K562 (cell line): ENCODE data around the gene SCYL1. TPM values are rescaled to one million over a fixed set of nuclear protein-coding genes. Genes with fewer than 3 reads are reported as not detected.

Source experiments
- DIDO1 ChIP-seq: fragments of 450-650 bp; IDR thresholded peaks from 2 replicates; pipeline ENCODE4 v1.6.1; 2016; ENCODE audit warnings: low read depth, missing biosample characterization, missing genetic modification characterization
- EHMT2 ChIP-seq: fragments of 450-650 bp; IDR thresholded peaks from 2 replicates; pipeline ENCODE4 v1.6.1; 2018; ENCODE audit warnings: antibody characterized with exemption
- ETS2 ChIP-seq: IDR thresholded peaks from 2 replicates; pipeline ENCODE4 v1.6.1; 2016; ENCODE audit warnings: borderline replicate concordance, missing genetic modification characterization, mild to moderate bottlenecking, moderate library complexity, missing compliant biosample characterization; ENCODE audit not compliant: poor library complexity, severe bottlenecking
- FOXA3 ChIP-seq, 2 experiments: fragments of 450-650 bp in 1 of 2; sonication (generic) in 1 of 2; formaldehyde crosslinking; IDR thresholded peaks in 1 of 2; conservative IDR thresholded peaks in 1 of 2; 2 replicates each; pipeline versions ENCODE4 v1.4.0 to v1.8.0; 2020 to 2022; ENCODE audit warnings: mild to moderate bottlenecking in 2 of 2, missing genetic modification reagents in 1 of 2
- GTF2A2 ChIP-seq: IDR thresholded peaks from 2 replicates; pipeline ENCODE4 v1.6.1; 2016; ENCODE audit warnings: mild to moderate bottlenecking, missing genetic modification characterization, missing compliant biosample characterization
- HDAC6 ChIP-seq: IDR thresholded peaks from 2 replicates; pipeline ENCODE4 v1.6.1; 2012; ENCODE audit warnings: low read depth, mild to moderate bottlenecking, control low read depth, inconsistent platforms, low read length, moderate library complexity
- HNRNPLL ChIP-seq: fragments of 200-400 bp; formaldehyde crosslinking; IDR thresholded peaks from 2 replicates; pipeline ENCODE4 v1.6.1; 2017; ENCODE audit warnings: low read length, low read depth, mild to moderate bottlenecking; ENCODE audit not compliant: poor library complexity, severe bottlenecking
- IFI16 ChIP-seq: fragments of 250-450 bp; sonication (Bioruptor Pico); IDR thresholded peaks from 2 replicates; pipeline ENCODE4 v2.1.2; 2022; ENCODE audit warnings: mild to moderate bottlenecking, inconsistent platforms
- MAFF ChIP-seq: IDR thresholded peaks from 2 replicates; pipeline ENCODE4 v1.6.1; 2012; ENCODE audit warnings: low read length, improper control_type of control experiment
- RBM14 ChIP-seq: fragments of 200-400 bp; formaldehyde crosslinking; IDR thresholded peaks from 2 replicates; pipeline ENCODE4 v1.6.1; 2018; ENCODE audit warnings: low read depth, mild to moderate bottlenecking, low read length, moderate library complexity, borderline replicate concordance; ENCODE audit not compliant: insufficient read depth
- RBM22 ChIP-seq: fragments of 200-400 bp; formaldehyde crosslinking; IDR thresholded peaks from 2 replicates; pipeline ENCODE4 v1.6.1; 2018; ENCODE audit warnings: low read length, low read depth; ENCODE audit not compliant: poor library complexity, severe bottlenecking
- STAT5B ChIP-seq: fragments of 250-450 bp; sonication (Bioruptor Pico); IDR thresholded peaks from 2 replicates; pipeline ENCODE4 v1.8.0; 2021; ENCODE audit warnings: mild to moderate bottlenecking, inconsistent platforms
- TCF7 ChIP-seq: sonication (generic); IDR thresholded peaks from 2 replicates; pipeline ENCODE4 v1.6.1; 2016; ENCODE audit warnings: antibody characterized with exemption, borderline replicate concordance
- TRIM24 ChIP-seq, 2 experiments: fragments of 450-650 bp; IDR thresholded peaks; 2 replicates each; pipeline ENCODE4 v1.6.1; 2016
- ZBTB1 ChIP-seq: sonication (generic); formaldehyde crosslinking; IDR thresholded peaks from 2 replicates; pipeline ENCODE4 v1.8.1; 2023; ENCODE audit warnings: missing genetic modification reagents, low read depth, mild to moderate bottlenecking, borderline replicate concordance
- ZNF609 ChIP-seq: sonication (generic); formaldehyde crosslinking; IDR thresholded peaks from 2 replicates; pipeline ENCODE4 v1.8.1; 2023; ENCODE audit warnings: missing genetic modification reagents, mild to moderate bottlenecking, borderline replicate concordance
- ZNF717 ChIP-seq: fragments of 250-450 bp; sonication (Bioruptor Pico); IDR thresholded peaks from 2 replicates; pipeline ENCODE4 v1.5.0; 2021
- ZNF77 ChIP-seq: fragments of 250-450 bp; sonication (Bioruptor Pico); IDR thresholded peaks from 2 replicates; pipeline ENCODE4 v1.5.0; 2020
- polyA plus RNA-seq, 8 experiments: library from polyadenylated mRNA; depleted of rRNA in 4 of 8; stranded (reverse) in 5 of 8; unstranded in 3 of 8; fragments of >200 nt; fragmentation: Nextera tagmentation in 2 of 8; fragmentation: Illumina TruSeq in 1 of 8; extraction: Ambion mirVana in 2 of 8; extraction: Trizol in 1 of 8; gene quantifications; 2 replicates each; pipeline versions ENCODE4 v1.2.1 to v1.2.3, GENCODE V29; 2011 to 2014; ENCODE audit warnings: inconsistent platforms in 1 of 8, missing spikeins in 1 of 8
- total RNA-seq, 7 experiments: library from RNA; depleted of rRNA in 6 of 7; stranded (reverse); fragments of >200 nt in 6 of 7; fragmentation: Illumina TruSeq in 2 of 7; extraction: Trizol in 2 of 7; gene quantifications; 2 replicates each; pipeline versions ENCODE4 v1.2.1 to v1.2.3, GENCODE V29; 2011 to 2021; ENCODE audit warnings: low replicate concordance in 1 of 7
- TF ChIP-seq, protein P1 (sequence below): fragments of 450-650 bp; IDR thresholded peaks from 2 replicates; pipeline ENCODE4 v1.7.1; 2018; ENCODE audit warnings: mild to moderate bottlenecking, low read depth; ENCODE audit not compliant: partially characterized antibody
- TF ChIP-seq, protein P2 (sequence below): sonication (generic); formaldehyde crosslinking; IDR thresholded peaks from 2 replicates; pipeline ENCODE4 v1.8.0; 2022; ENCODE audit warnings: mild to moderate bottlenecking, missing genetic modification reagents

Gene SCYL1
- total and polyA plus RNA-seq, 9 of the 15 experiments (the other 6 are each of a cell fraction or from before 2014, with no cell fraction given) = 1.9 to 145 (median 57.6) TPM

DNA sequence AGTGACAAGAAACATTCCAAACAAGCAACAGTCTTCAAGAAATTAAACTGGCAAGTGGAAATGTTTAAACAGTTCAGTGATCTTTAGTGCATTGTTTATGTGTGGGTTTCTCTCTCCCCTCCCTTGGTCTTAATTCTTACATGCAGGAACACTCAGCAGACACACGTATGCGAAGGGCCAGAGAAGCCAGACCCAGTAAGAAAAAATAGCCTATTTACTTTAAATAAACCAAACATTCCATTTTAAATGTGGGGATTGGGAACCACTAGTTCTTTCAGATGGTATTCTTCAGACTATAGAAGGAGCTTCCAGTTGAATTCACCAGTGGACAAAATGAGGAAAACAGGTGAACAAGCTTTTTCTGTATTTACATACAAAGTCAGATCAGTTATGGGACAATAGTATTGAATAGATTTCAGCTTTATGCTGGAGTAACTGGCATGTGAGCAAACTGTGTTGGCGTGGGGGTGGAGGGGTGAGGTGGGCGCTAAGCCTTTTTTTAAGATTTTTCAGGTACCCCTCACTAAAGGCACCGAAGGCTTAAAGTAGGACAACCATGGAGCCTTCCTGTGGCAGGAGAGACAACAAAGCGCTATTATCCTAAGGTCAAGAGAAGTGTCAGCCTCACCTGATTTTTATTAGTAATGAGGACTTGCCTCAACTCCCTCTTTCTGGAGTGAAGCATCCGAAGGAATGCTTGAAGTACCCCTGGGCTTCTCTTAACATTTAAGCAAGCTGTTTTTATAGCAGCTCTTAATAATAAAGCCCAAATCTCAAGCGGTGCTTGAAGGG, 20.0 kb upstream of the SCYL1 start (continued):
- TF ChIP-seq, protein P1, sequence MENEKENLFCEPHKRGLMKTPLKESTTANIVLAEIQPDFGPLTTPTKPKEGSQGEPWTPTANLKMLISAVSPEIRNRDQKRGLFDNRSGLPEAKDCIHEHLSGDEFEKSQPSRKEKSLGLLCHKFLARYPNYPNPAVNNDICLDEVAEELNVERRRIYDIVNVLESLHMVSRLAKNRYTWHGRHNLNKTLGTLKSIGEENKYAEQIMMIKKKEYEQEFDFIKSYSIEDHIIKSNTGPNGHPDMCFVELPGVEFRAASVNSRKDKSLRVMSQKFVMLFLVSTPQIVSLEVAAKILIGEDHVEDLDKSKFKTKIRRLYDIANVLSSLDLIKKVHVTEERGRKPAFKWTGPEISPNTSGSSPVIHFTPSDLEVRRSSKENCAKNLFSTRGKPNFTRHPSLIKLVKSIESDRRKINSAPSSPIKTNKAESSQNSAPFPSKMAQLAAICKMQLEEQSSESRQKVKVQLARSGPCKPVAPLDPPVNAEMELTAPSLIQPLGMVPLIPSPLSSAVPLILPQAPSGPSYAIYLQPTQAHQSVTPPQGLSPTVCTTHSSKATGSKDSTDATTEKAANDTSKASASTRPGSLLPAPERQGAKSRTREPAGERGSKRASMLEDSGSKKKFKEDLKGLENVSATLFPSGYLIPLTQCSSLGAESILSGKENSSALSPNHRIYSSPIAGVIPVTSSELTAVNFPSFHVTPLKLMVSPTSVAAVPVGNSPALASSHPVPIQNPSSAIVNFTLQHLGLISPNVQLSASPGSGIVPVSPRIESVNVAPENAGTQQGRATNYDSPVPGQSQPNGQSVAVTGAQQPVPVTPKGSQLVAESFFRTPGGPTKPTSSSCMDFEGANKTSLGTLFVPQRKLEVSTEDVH = no peak
- TF ChIP-seq ETS2 (tag) = no peak
- TF ChIP-seq GTF2A2 (tag) = no peak
- no peak for TF ChIP-seq IFI16 (CRISPR knock-in tag)
- no peak for TF ChIP-seq DIDO1 (tag)
- no peak for TF ChIP-seq ZNF77 (CRISPR knock-in tag)
- no peak for TF ChIP-seq STAT5B
- TF ChIP-seq RBM14 = no peak
- TF ChIP-seq ZNF609 (CRISPR knock-in tag) = no peak
- no peak for TF ChIP-seq TRIM24 (IDR thresholded peaks at IDR 0.05)
- TF ChIP-seq, protein P2, sequence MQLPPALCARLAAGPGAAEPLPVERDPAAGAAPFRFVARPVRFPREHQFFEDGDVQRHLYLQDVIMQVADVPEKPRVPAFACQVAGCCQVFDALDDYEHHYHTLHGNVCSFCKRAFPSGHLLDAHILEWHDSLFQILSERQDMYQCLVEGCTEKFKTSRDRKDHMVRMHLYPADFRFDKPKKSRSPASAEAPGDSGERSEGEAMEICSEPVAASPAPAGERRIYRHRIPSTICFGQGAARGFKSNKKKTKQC (CRISPR knock-in tag) = no peak
- TF ChIP-seq HDAC6 = no peak
- TF ChIP-seq EHMT2 = no peak
- TF ChIP-seq ZNF717 = peak; percentile 57; the same call in 1 of the 2 replicates
- no peak for TF ChIP-seq TCF7
- TF ChIP-seq ZBTB1 (CRISPR knock-in tag) = no peak
- peak; percentile 2; the same call in 1 of the 2 replicates for TF ChIP-seq MAFF
- TF ChIP-seq RBM22 = peak; percentile 72
- TF ChIP-seq HNRNPLL = no peak
- TF ChIP-seq FOXA3 (CRISPR knock-in tag; conservative IDR thresholded peaks at IDR 0.05 in 1 of 2, IDR thresholded peaks at IDR 0.05 in 1 of 2) = no peak
